ENCODE measurements around the gene BFAR.
"Not testable (repeated sequence)": the region's sequence is repeated elsewhere in the genome, so short reads cannot be mapped to it uniquely, and the experiment has no call there.

BFAR gene

GRCh38 chr16:14702672-14703071, 69.9 kb downstream of the BFAR start:
- DNase-seq, result not testable (repeated sequence)

GRCh38 chr16:14703156-14704011, 70.6 kb downstream of the BFAR start, which contains the start of gene NPIPA3:
Gene NPIPA3, plus strand, starts transcription at chr16:14703411. Its CDS starts 5,533 bp downstream, at chr16:14708944.
- not testable (repeated sequence) for DNase-seq
